IMR-90 (cell line): Measurements from ENCODE around the gene PLA2G15. TPM values are rescaled to one million over a fixed set of nuclear protein-coding genes. Genes with fewer than 3 reads are reported as not detected.

Experiments
- microRNA-seq, 2 experiments: library from miRNA; stranded (forward) in 1 of 2; unstranded in 1 of 2; fragments of 10-50 nt in 1 of 2; fragments of <30 nt in 1 of 2; gene quantifications in 1 of 2; microRNA quantifications in 1 of 2; one replicate each; pipeline versions ENCODE3 to v1.1.0; 2013 to 2020; ENCODE audit not compliant: insufficient read depth in 1 of 2, insufficient read length in 1 of 2, unreplicated experiment in 1 of 2
- polyA plus RNA-seq, 3 experiments: library from polyadenylated mRNA; depleted of rRNA; stranded (reverse); fragments of >200 nt; gene quantifications; 2 replicates each; pipeline ENCODE4 v1.2.3, GENCODE V29; 2012; ENCODE audit warnings: low replicate concordance in 1 of 3
- small RNA-seq, 5 experiments: library from RNA; depleted of rRNA; stranded (forward); fragments of <200 nt; gene quantifications; one replicate each; pipeline ENCODE3, GENCODE V24; 2012
- total RNA-seq: library from RNA; depleted of rRNA; stranded (reverse); fragments of >200 nt; gene quantifications from 2 replicates; pipeline ENCODE4 v1.2.3, GENCODE V29; 2012; rRNA removed

The PLA2G15 gene
- total and polyA plus RNA-seq, 2 of the 4 experiments (the other 2 are of a cell fraction): 19.5 to 31.7 TPM

Small RNA genes within 50 kb of the gene (microRNA-seq; reads per million reads assigned to microRNA genes)
- gene MIR6773 (ENCODE audit: unreplicated experiment) (not detected), gene RNU6-1262P (ENCODE audit: insufficient read depth, insufficient read length) (not detected)

Small RNA genes within 50 kb of the gene (small RNA-seq; reads per million reads assigned to genes)
- gene RNU6-1262P: 0 to 0.61 (median 0) reads per million in 5 experiments

Other genes with a start within 250 kb of the PLA2G15 start
- not detected in 2 replicates for gene DPEP2, start 245.9 kb upstream of the PLA2G15 start, total RNA-seq
- not detected in 2 replicates for gene DPEP2, start 245.9 kb upstream of the PLA2G15 start, polyA plus RNA-seq (2012; rRNA removed)
- gene DPEP2NB, start 229.5 kb upstream of the PLA2G15 start, total RNA-seq: not detected in 2 replicates
- gene DPEP2NB, start 229.5 kb upstream of the PLA2G15 start, polyA plus RNA-seq (2012; rRNA removed): not detected in 2 replicates
- gene DDX28, start 222.1 kb upstream of the PLA2G15 start, total RNA-seq: 8.9 and 10.0 TPM in 2 replicates
- gene DDX28, start 222.1 kb upstream of the PLA2G15 start, polyA plus RNA-seq (2012; rRNA removed): 9.0 and 9.2 TPM in 2 replicates
- 28.1 and 30.5 TPM in 2 replicates for gene DUS2, start 222.1 kb upstream of the PLA2G15 start, total RNA-seq
- gene DUS2, start 222.1 kb upstream of the PLA2G15 start, polyA plus RNA-seq (2012; rRNA removed): 15.8 TPM in 2 replicates
- gene NFATC3, start 160.0 kb upstream of the PLA2G15 start, total RNA-seq: 14.7 and 21.5 TPM in 2 replicates
- 6.3 TPM in 2 replicates for gene NFATC3, start 160.0 kb upstream of the PLA2G15 start, polyA plus RNA-seq (2012; rRNA removed)
- gene ESRP2, start 9.2 kb upstream of the PLA2G15 start, total RNA-seq: under 0.01 TPM in 1 of 2 replicates, not detected in the other
- 0.07 and 0.14 TPM in 2 replicates for gene ESRP2, start 9.2 kb upstream of the PLA2G15 start, polyA plus RNA-seq (2012; rRNA removed)
- gene SLC7A6, start 19.2 kb downstream of the PLA2G15 start, total RNA-seq: 25.0 and 29.4 TPM in 2 replicates
- 32.6 and 36.1 TPM in 2 replicates for gene SLC7A6, start 19.2 kb downstream of the PLA2G15 start, polyA plus RNA-seq (2012; rRNA removed)
- 8.4 and 10.3 TPM in 2 replicates for gene SLC7A6OS, start 65.6 kb downstream of the PLA2G15 start, total RNA-seq
- 5.6 and 6.8 TPM in 2 replicates for gene SLC7A6OS, start 65.6 kb downstream of the PLA2G15 start, polyA plus RNA-seq (2012; rRNA removed)
- 65.5 and 68.6 TPM in 2 replicates for gene PRMT7, start 65.6 kb downstream of the PLA2G15 start, total RNA-seq
- gene PRMT7, start 65.6 kb downstream of the PLA2G15 start, polyA plus RNA-seq (2012; rRNA removed): 61.0 and 63.1 TPM in 2 replicates
- gene SMPD3, start 203.1 kb downstream of the PLA2G15 start, total RNA-seq: not detected in 2 replicates
- gene SMPD3, start 203.1 kb downstream of the PLA2G15 start, polyA plus RNA-seq (2012; rRNA removed): 0.01 TPM in 1 of 2 replicates, not detected in the other